Endothelial cell of umbilical vein (primary cell): Measurements from ENCODE around the gene PTPRT. TPM values are rescaled to one million over a fixed set of nuclear protein-coding genes. Genes with fewer than 3 reads are reported as not detected.

Experiments
- BruUV-seq: library from RNA; stranded (reverse); fragments of 400-500 nt; replicated peaks from 2 replicates; lab custom pipeline; 2021; lab: Mats Ljungman, UMichigan
- CTCF ChIA-PET: fragments of 300-600, 350-600 bp; sonication (Branson Sonifier 250); formaldehyde crosslinking; loops from one replicate; lab custom pipeline; 2021; ENCODE audit warnings: antibody characterized with exemption, inconsistent platforms; lab: Charles Lee
- POLR2A ChIA-PET: fragments of 300-600, 350-600 bp; sonication (Branson Sonifier 250); formaldehyde crosslinking; loops from one replicate; lab custom pipeline; 2021; ENCODE audit warnings: antibody characterized with exemption, inconsistent platforms; lab: Charles Lee
- DNase-seq: peaks from one replicate; pipeline ENCODE4 v3.0.0-alpha.2; 2011; ENCODE audit warnings: low read depth, low spot score
- FAIRE-seq: peaks from 2 replicates; lab custom pipeline; 2011; peaks lifted over from hg19 to GRCh38; lab: Jason Lieb, UNC
- H2AFZ ChIP-seq: 2 replicates; pipeline ENCODE4 v1.6.0; 2012; ENCODE audit warnings: low read depth, low read length, control low read depth, inconsistent platforms
- H3K27ac ChIP-seq: 2 replicates; pipeline ENCODE4 v1.5.1; 2011; ENCODE audit warnings: low read depth, mild to moderate bottlenecking, control low read depth, low read length, moderate library complexity; ENCODE audit not compliant: insufficient read depth
- H3K27me3 ChIP-seq, 2 experiments: 2 replicates each; pipeline versions ENCODE4 v1.6.0 to v1.6.1; 2011; ENCODE audit warnings: low read length in 2 of 2, mixed read lengths in 1 of 2; ENCODE audit not compliant: control insufficient read depth in 2 of 2, insufficient read depth in 2 of 2
- H3K36me3 ChIP-seq, 2 experiments: 2 replicates in 1 of 2; 3 replicates in 1 of 2; pipeline ENCODE4 v1.5.1; 2011; ENCODE audit warnings: low read length in 2 of 2, mild to moderate bottlenecking in 1 of 2, moderate library complexity in 1 of 2; ENCODE audit not compliant: control insufficient read depth in 2 of 2, insufficient read depth in 2 of 2; ENCODE audit errors: extremely low read depth in 1 of 2
- H3K4me1 ChIP-seq: 3 replicates; pipeline ENCODE4 v1.5.1; 2011; ENCODE audit warnings: mild to moderate bottlenecking, low read length; ENCODE audit not compliant: control insufficient read depth, insufficient read depth; ENCODE audit errors: extremely low read depth
- H3K4me2 ChIP-seq: 2 replicates; pipeline ENCODE4 v1.6.1; 2011; ENCODE audit warnings: low read length, control low read depth, mixed read lengths; ENCODE audit not compliant: insufficient read depth
- H3K4me3 ChIP-seq, 3 experiments: fragments of 200-600 bp in 1 of 3; sonication (generic), shearing (Covaris generic) in 1 of 3; replicated peaks in 1 of 3; 2 replicates each; pipeline ENCODE4 v1.5.1; 2011 to 2016; ENCODE audit warnings: control low read depth in 3 of 3, low read length in 3 of 3, mild to moderate bottlenecking in 2 of 3, inconsistent platforms in 1 of 3, low read depth in 1 of 3, moderate library complexity in 1 of 3; ENCODE audit not compliant: insufficient read depth in 1 of 3
- H3K79me2 ChIP-seq: 2 replicates; pipeline ENCODE4 v1.6.0; 2012; ENCODE audit warnings: low read length, inconsistent platforms; ENCODE audit not compliant: control insufficient read depth, insufficient read depth
- H3K9ac ChIP-seq: replicated peaks from 2 replicates; pipeline ENCODE3; 2011; ENCODE audit warnings: low read length, control low read depth; ENCODE audit not compliant: insufficient read depth; ENCODE audit errors: extremely low read depth
- H3K9me1 ChIP-seq: replicated peaks from 3 replicates; pipeline ENCODE4 v1.6.0; 2011; ENCODE audit warnings: mild to moderate bottlenecking, low read length; ENCODE audit not compliant: control insufficient read depth, insufficient read depth; ENCODE audit errors: extremely low read depth
- H3K9me3 ChIP-seq: replicated peaks from 2 replicates; pipeline ENCODE4 v1.5.1; 2012; ENCODE audit warnings: low read length, inconsistent platforms; ENCODE audit not compliant: control insufficient read depth, insufficient read depth
- H4K20me1 ChIP-seq: replicated peaks from 2 replicates; pipeline ENCODE3; 2011; ENCODE audit warnings: mild to moderate bottlenecking, low read length; ENCODE audit not compliant: control insufficient read depth, insufficient read depth; ENCODE audit errors: extremely low read depth
- CTCF ChIP-seq, 2 donors: IDR thresholded peaks; 1 replicate in 1 of 2; 2 replicates in 1 of 2; pipeline ENCODE4 v1.5.1; 2011; ENCODE audit warnings: low read length in 2 of 2, mild to moderate bottlenecking in 2 of 2, moderate library complexity in 2 of 2, control low read depth in 1 of 2, inconsistent platforms in 1 of 2, low read depth in 1 of 2; ENCODE audit not compliant: insufficient read depth in 1 of 2; ENCODE audit errors: extremely low read depth in 1 of 2
- EZH2 ChIP-seq: IDR thresholded peaks from 2 replicates; pipeline ENCODE4 v1.6.1; 2012; ENCODE audit warnings: borderline replicate concordance, low read depth, mild to moderate bottlenecking, moderate library complexity, low read length, inconsistent platforms; ENCODE audit not compliant: severe bottlenecking
- FOS ChIP-seq: IDR thresholded peaks from 2 replicates; pipeline ENCODE4 v1.6.1; 2011; ENCODE audit warnings: mild to moderate bottlenecking, low read length, moderate library complexity, borderline replicate concordance; ENCODE audit not compliant: insufficient read depth
- GATA2 ChIP-seq: IDR thresholded peaks from 2 replicates; pipeline ENCODE4 v1.7.0; 2011; ENCODE audit warnings: low read depth, mild to moderate bottlenecking, moderate library complexity, mixed read lengths, low read length; ENCODE audit not compliant: insufficient read length, insufficient read depth
- JUN ChIP-seq: IDR thresholded peaks from 2 replicates; pipeline ENCODE4 v1.6.1; 2011; ENCODE audit warnings: borderline replicate concordance, low read depth; ENCODE audit not compliant: insufficient read length, insufficient read depth
- MAX ChIP-seq: IDR thresholded peaks from 2 replicates; pipeline ENCODE4 v1.6.1; 2011; ENCODE audit not compliant: insufficient read depth, insufficient read length
- POLR2A ChIP-seq: IDR thresholded peaks from 2 replicates; pipeline ENCODE4 v1.6.1; 2012; ENCODE audit warnings: low read depth, mild to moderate bottlenecking, control low read depth, low read length
- dilution Hi-C: fragments of 300-500 bp; cut with MboI; formaldehyde crosslinking; loops from one replicate; pipeline ENCODE4 v1.15.0; 2019; ENCODE audit warnings: low sequenced_read_pairs; ENCODE audit not compliant: extremely low pct_ligation_motif_present
- intact Hi-C: fragments of 100-400 bp; cut with micrococcal nuclease; formaldehyde crosslinking; loops from one replicate; pipeline ENCODE4 v1.10.0; 2022
- polyA plus RNA-seq, 4 experiments: library from polyadenylated mRNA; depleted of rRNA in 3 of 4; stranded (reverse) in 3 of 4; unstranded in 1 of 4; fragments of >200 nt; gene quantifications; 2 replicates each; pipeline versions ENCODE4 v1.2.1 to v1.2.3, GENCODE V29; 2011 to 2012; ENCODE audit warnings: missing spikeins in 1 of 4
- total RNA-seq: library from RNA; stranded (reverse); gene quantifications from 2 replicates; pipeline ENCODE4 v1.2.3, GENCODE V29; 2021

Gene PTPRT
- total and polyA plus RNA-seq, 2 donors (not counting 3 experiments of a cell fraction or from before 2014, with no cell fraction given): not detected

- DNase-seq: no peak
- FAIRE-seq: no peak
- Histone ChIP-seq H3K4me3 (no peak overlapping the region), H3K36me3 (no peaks in the 10 kb centered on the region), H2AFZ (no peak overlapping the region), H3K27ac (no peak overlapping the region), H3K4me2 (no peak overlapping the region), H3K27me3 (peaks cover 11 to 15% of the 10 kb centered on the region in 2 experiments), H3K9me1 (no peaks in the 10 kb centered on the region), H3K79me2 (no peaks in the 10 kb centered on the region), H3K4me1 (no peaks in the 10 kb centered on the region), H3K9me3 (no peaks in the 10 kb centered on the region), H3K9ac (no peak overlapping the region), H4K20me1 (no peaks in the 10 kb centered on the region)
- BruUV-seq: no TSS peak
- CTCF ChIA-PET: interaction anchor here (1.0 to 4.2 kb wide), 5 partner anchors 1234 to 1456 kb away, joined by 3 to 28 read pairs (median 4); no protein-coding TSS in a partner anchor
- dilution Hi-C loops: no loop called here
- intact Hi-C loops: no loop called here
- POLR2A ChIA-PET: interaction anchor here (0.5 kb wide), 1 partner anchor 1031 kb away, joined by 3 read pairs; no protein-coding TSS in a partner anchor
- TF ChIP-seq CTCF (IDR thresholded peaks at IDR 0.05; ENCODE audit: extremely low read depth in 1 of 2, insufficient read depth in 1 of 2, low read depth in 1 of 2, low read length in 2 of 2) (no peak), POLR2A (no peak), FOS (no peak), JUN (no peak), EZH2 (no peak), MAX (no peak), GATA2 (no peak)
Measured at GRCh38 chr20:43191143-43191542, 1.4 kb upstream of the PTPRT start.
